ENCODE results near the gene GPBP1. TPM values are rescaled to one million over a fixed set of nuclear protein-coding genes. Genes with fewer than 3 reads are reported as not detected.

The GPBP1 gene
- total RNA-seq, 1 experiment from 2014 or later: 69.3 TPM

DNA sequence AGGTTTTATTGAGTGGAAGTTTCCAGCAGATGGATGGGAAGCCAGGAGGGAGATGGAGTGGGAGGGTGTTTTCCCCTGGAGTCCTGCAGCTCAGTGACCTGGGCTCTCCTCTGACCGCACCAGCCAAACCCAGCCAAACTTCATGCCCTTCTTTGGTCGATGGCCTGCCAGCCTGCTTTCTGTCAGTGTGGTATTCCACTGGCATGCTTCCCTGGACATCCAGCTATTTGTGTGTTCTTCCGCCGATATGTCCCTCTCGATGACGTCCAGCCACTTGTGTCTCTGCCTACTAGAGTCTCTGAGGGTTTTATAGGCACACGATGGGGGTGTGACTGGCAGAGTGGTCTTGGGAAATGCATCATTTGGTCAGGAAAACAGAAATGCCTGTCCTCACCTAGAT is 33.8 kb downstream of the GPBP1 start:
- no peak overlapping the region for H3K27ac ChIP-seq
- H3K36me3 ChIP-seq: peaks cover 8% of the 10 kb centered on the region
- no peak for DNase-seq (ENCODE audit: low read depth in 1 of 2, low spot score in 2 of 2)

DNA sequence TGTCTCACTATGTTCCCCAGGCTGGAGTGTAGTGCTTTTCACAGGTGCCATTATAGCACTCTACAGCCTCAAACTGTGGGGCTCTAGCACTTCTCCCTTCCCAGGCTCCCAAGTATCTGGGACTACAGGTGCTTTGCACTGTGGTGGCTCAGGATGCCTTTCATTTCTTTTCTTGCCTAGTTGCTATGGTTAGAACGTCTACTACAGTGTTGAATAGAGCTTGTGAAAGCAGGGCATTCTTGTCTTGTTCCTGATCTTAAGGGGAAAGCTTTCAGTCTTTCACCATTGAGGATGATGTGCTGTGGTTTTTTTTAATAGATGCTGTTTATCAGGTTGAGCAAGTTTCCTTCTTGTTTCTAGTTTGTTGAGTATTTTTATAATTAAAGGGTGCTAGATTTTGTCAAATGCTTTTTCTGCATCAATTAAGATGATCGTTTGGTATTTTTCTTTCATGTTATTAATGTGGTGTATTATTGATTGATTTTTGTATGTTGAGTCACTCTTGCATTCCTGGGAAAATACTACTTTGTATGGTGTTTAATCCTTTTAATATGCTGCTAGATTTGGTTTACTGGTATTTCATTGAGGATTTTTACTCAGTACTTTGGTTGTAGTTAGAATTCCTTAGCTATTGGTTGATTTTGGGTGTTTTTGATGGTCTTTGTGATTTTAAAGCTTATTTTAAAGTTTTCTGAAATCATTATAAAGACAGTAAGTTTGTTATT is 35.6 kb downstream of the GPBP1 start:
- H3K4me3 ChIP-seq: no peak overlapping the region
- H3K27ac ChIP-seq: no peak overlapping the region
- H3K9me3 ChIP-seq (replicated peaks): no peaks in the 10 kb centered on the region
- H3K36me3 ChIP-seq: peaks cover 19% of the 10 kb centered on the region
- DNase-seq (ENCODE audit: low read depth in 1 of 2, low spot score in 2 of 2): no peak
- H3K4me1 ChIP-seq (replicated peaks): no peaks in the 10 kb centered on the region
- no peaks in the 10 kb centered on the region for H3K27me3 ChIP-seq (replicated peaks)

More for the DNA sequence above, 33.8 kb downstream of the GPBP1 start:
- Histone ChIP-seq H3K9me3 (replicated peaks) (no peaks in the 10 kb centered on the region), H3K4me1 (replicated peaks) (peaks cover under 1% of the 10 kb centered on the region; the same call in 1 of the 2 replicates), H3K27me3 (replicated peaks) (no peaks in the 10 kb centered on the region), H3K4me3 (no peak overlapping the region)

DNA sequence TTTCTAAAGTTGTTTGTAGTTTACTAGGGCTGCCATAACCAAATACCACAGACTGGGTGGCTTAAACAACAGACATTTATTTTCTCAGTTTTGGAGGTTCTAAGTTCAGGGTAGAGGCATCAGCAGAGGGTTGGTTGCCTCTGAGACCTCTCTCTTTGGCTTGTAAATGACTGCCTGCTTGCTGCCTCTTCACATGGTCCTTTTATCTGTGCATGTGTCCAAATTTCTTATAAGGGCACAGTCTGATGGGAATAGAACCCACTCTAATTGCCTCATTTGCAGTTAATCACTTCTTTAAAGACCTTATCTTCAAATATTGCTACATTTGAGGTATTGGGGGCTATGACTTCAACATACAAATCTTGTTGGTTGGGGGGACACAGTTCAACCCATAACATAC is 36.8 kb downstream of the GPBP1 start:
- Histone ChIP-seq H3K4me1 (replicated peaks) (no peaks in the 10 kb centered on the region), H3K36me3 (peaks cover 25% of the 10 kb centered on the region), H3K27me3 (replicated peaks) (no peaks in the 10 kb centered on the region), H3K9me3 (replicated peaks) (no peaks in the 10 kb centered on the region), H3K4me3 (no peak overlapping the region), H3K27ac (no peak overlapping the region)
- no peak for DNase-seq (ENCODE audit: low read depth in 1 of 2, low spot score in 2 of 2)

DNA sequence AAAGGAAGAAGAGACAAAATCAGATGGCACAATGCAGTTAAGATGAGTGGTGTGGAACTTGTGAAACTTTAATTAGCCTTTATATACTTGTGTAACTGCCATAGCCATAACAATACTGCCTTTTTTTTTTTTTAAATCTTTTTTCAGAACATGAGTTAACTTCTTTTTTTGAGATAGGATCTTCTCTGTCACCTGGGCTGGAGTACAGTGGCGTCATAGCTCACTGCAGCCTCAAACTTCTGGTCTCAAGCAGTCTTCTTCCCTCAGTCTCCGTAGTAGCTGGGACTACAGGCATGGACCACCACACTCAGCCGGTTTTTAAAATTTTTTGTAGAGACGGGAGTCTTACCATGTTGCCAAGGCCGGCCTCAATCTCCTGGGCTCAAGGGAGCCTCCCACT is 37.2 kb downstream of the GPBP1 start:
- Histone ChIP-seq H3K36me3 (peaks cover 26% of the 10 kb centered on the region), H3K4me3 (no peak overlapping the region), H3K27ac (no peak overlapping the region), H3K4me1 (replicated peaks) (peaks cover 1% of the 10 kb centered on the region; the same call in 1 of the 2 replicates), H3K9me3 (replicated peaks) (no peaks in the 10 kb centered on the region), H3K27me3 (replicated peaks) (no peaks in the 10 kb centered on the region)
- DNase-seq (ENCODE audit: low read depth in 1 of 2, low spot score in 2 of 2): no peak

DNA sequence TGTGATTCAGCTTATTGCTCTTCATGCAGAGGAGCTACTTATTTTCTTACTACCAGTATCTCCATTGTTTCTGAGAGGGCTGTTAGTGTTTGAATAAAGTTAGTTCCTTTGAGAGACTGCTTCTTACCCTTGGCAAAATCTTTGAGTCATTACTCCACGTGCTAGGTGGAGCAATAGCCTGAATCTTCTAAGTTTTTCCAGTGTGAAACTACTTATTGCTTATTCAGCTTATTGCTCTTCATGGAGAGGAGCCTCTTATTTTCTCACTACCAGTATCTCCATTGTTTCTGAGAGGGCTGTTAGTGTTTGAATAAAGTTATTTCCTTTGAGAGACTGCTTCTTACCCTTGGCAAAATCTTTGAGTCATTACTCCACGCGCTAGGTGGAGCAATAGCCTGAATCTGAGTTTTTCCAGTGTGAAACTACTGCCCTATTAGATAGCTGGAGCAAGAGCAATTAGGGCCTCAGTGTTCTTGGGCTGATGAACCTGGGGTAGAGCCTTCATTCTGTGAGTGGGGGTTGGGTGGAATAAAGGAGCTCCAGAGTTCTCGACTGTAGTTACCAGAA is 41.9 kb downstream of the GPBP1 start:
- H3K4me1 ChIP-seq (replicated peaks): peaks cover 5% of the 10 kb centered on the region; the same call in 1 of the 2 replicates
- H3K4me3 ChIP-seq: no peak overlapping the region
- peaks cover 45% of the 10 kb centered on the region for H3K36me3 ChIP-seq
- no peak for DNase-seq (ENCODE audit: low read depth in 1 of 2, low spot score in 2 of 2)
- H3K9me3 ChIP-seq (replicated peaks): no peaks in the 10 kb centered on the region
- no peak overlapping the region for H3K27ac ChIP-seq
- no peaks in the 10 kb centered on the region for H3K27me3 ChIP-seq (replicated peaks)

DNA sequence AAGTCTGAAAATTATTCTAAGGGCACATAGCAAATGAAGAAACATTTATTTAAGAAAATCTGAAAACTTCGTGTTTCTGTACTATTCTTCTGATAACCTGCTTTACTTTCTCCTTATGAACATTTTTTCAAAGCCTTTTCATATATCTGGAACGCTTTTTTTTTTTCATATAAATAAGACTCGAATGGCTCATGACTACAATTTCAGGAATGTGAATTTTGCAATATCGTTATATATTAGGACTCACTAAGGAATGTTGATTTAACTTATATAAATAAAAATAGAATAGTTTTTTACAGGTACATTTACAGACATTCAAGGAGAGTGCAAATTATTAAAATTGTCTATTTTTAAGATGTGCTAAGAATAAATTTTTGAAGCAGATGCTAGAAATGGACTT is 42.9 kb downstream of the GPBP1 start:
- Histone ChIP-seq H3K4me3 (no peak overlapping the region), H3K36me3 (peaks cover 45% of the 10 kb centered on the region), H3K4me1 (replicated peaks) (peaks cover 5% of the 10 kb centered on the region; the same call in 1 of the 2 replicates), H3K27ac (no peak overlapping the region), H3K27me3 (replicated peaks) (no peaks in the 10 kb centered on the region), H3K9me3 (replicated peaks) (no peaks in the 10 kb centered on the region)
- no peak for DNase-seq (ENCODE audit: low read depth in 1 of 2, low spot score in 2 of 2)

DNA sequence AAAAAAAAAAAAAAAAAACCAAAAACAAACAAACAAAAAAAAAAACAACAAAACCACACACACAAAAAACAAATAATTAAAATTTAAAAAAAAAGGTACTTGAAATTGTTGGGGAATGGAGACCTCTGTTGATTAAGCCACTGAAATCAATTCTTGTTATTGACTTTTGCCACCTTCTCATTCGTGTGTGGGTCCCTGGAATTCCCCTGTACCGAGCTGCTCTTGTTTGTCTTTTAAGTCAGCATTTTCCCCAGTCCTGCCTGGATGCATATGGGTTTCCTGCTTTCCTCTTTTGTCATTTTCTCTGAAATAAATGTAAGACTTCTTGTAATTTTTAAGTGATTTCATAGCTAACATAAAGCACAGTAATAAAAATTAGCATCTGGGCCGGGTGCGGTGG is 45.5 kb downstream of the GPBP1 start:
- Histone ChIP-seq H3K36me3 (peaks cover 40% of the 10 kb centered on the region), H3K27ac (no peak overlapping the region), H3K9me3 (replicated peaks) (no peaks in the 10 kb centered on the region), H3K4me1 (replicated peaks) (peaks cover 5% of the 10 kb centered on the region; the same call in 1 of the 2 replicates), H3K4me3 (no peak overlapping the region), H3K27me3 (replicated peaks) (no peaks in the 10 kb centered on the region)
- no peak for DNase-seq (ENCODE audit: low read depth in 1 of 2, low spot score in 2 of 2)

DNA sequence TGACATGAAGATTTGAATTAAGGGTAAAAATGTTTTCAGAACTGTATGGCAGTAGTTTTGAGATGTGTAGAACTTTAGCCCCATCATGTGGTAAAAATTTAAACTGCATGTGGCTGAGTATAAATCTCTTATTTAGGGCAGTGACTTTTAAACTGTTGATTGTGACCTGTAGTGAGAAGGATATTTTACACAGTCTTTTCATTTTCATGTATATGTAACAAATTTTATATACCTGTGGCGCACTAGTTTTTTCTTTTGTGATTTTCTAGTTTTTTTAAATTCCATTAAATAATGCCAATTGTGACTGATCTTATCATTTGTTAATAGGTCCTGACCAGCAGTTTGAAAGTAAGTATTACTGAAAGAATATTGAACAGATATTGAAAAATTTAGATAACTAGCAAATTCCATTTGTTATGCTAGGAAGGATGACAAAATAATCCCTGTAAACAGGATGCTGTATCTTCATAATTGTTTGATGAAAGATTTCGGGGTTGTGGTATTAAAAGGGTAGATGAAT is 47.2 kb downstream of the GPBP1 start:
- Histone ChIP-seq H3K9me3 (replicated peaks) (no peaks in the 10 kb centered on the region), H3K36me3 (peaks cover 42% of the 10 kb centered on the region), H3K27ac (no peak overlapping the region), H3K4me3 (no peak overlapping the region), H3K4me1 (replicated peaks) (peaks cover 4% of the 10 kb centered on the region; the same call in 1 of the 2 replicates), H3K27me3 (replicated peaks) (no peaks in the 10 kb centered on the region)
- DNase-seq (ENCODE audit: low read depth in 1 of 2, low spot score in 2 of 2): peak in 1 of 2 experiments; percentile 55

DNA sequence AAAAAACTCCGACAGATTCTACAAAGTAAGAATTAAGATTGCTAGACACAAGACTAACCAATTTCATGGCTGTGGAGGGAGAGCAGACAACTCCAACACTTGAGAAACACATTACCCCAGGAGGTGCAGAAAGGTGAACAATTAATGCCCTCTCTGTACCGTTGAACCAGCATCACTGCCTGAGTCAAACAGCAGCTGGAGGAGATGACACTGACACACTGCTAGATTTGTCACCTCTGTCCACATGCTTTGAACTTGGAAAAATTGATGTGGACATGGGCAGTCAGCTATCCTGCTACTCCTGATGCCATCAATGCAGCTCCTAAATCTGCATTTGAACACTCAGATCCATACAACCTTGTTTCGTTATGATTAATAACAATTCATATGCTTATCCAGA is 51.7 kb downstream of the GPBP1 start:
- Histone ChIP-seq H3K4me1 (replicated peaks) (no peaks in the 10 kb centered on the region; the same call in 1 of the 2 replicates), H3K4me3 (no peak overlapping the region), H3K9me3 (replicated peaks) (no peaks in the 10 kb centered on the region), H3K27ac (no peak overlapping the region), H3K36me3 (peaks cover 38% of the 10 kb centered on the region), H3K27me3 (replicated peaks) (no peaks in the 10 kb centered on the region)
- DNase-seq (ENCODE audit: low read depth in 1 of 2, low spot score in 2 of 2): no peak

DNA sequence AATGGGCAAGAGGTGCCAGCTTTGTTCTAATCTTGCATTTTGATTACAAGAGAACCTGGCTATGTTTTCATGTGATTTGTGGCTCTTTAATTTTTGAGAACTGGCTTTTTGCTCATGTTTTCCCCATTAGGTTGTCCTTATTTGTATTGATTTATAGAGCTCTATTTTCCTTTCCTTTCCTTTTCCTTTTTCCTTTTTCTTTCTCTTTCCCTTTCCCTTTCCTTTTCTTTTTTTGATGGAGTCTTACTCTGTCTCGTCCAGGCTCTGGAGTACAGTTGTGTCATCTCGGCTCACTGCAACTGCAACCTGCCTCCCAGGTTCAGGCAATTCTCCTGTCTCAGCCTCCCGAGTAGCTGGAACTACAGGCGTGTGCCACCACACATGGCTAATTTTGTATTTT is 55.5 kb downstream of the GPBP1 start:
- Histone ChIP-seq H3K9me3 (replicated peaks) (no peaks in the 10 kb centered on the region; the same call in 1 of the 2 replicates), H3K27me3 (replicated peaks) (no peaks in the 10 kb centered on the region), H3K27ac (no peak overlapping the region), H3K4me1 (replicated peaks) (no peaks in the 10 kb centered on the region), H3K36me3 (peaks cover 63% of the 10 kb centered on the region), H3K4me3 (no peak overlapping the region)
- DNase-seq (ENCODE audit: low read depth in 1 of 2, low spot score in 2 of 2): no peak

DNA sequence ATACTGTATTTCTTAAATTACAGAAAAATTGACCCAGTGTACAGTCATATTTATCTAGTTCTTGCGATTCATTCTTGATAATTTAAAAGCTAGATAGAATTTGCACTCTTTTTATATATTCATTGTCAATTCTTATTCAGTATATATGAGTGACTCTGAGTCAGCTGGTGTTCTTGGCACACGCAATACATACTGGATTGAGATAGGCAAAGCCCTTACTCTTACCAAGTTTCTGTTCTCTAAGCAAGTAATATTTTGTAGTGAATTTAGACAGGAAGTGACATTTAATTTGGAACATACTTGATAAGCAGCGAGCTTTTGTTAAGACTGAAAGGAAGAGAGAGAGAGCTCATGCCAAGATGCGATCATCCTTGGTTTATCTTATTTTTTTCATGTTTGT is 57.7 kb downstream of the GPBP1 start:
- no peaks in the 10 kb centered on the region; the same call in 1 of the 2 replicates for H3K9me3 ChIP-seq (replicated peaks)
- H3K36me3 ChIP-seq: peaks cover 51% of the 10 kb centered on the region
- H3K4me3 ChIP-seq: no peak overlapping the region
- no peaks in the 10 kb centered on the region for H3K27me3 ChIP-seq (replicated peaks)
- DNase-seq (ENCODE audit: low read depth in 1 of 2, low spot score in 2 of 2): no peak
- no peaks in the 10 kb centered on the region for H3K4me1 ChIP-seq (replicated peaks)
- no peak overlapping the region for H3K27ac ChIP-seq

DNA sequence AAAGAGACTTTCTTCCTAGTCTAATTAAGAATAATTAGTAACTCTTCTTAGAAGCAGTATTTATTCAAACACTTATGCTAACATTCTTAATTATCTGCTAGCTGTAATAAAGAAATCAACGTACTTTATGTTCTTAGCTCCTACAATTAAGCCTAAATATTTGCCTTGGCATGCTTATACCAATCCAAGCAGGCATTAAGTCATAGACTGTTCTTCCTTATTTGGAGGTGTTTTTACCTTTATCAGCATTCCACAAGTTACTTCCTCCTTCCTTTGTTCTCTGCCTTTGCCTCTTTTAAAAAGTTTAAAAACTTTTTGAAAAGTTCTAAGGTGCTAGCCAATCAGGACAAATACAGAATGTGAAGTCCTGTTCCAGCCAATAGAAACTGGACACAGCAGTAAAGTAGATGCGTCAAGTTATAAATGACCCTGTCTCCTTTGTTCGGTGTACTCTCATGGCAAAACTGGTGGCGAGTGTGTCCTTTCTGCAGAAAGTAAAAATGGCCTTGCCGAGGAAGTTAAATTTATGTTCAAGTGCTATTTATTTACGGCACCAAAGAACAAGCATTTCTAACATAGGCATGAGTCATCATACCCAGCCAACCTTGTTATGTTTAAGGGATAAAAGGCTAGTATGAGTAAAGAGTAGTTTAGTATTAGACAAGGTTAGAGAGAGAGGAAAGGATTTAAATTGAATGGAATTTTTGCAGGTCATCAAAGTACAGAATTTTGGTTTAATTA is 58.6 kb downstream of the GPBP1 start:
- no peak overlapping the region for H3K4me3 ChIP-seq
- no peaks in the 10 kb centered on the region; the same call in 1 of the 2 replicates for H3K9me3 ChIP-seq (replicated peaks)
- DNase-seq (ENCODE audit: low read depth in 1 of 2, low spot score in 2 of 2): no peak
- H3K27me3 ChIP-seq (replicated peaks): no peaks in the 10 kb centered on the region
- no peaks in the 10 kb centered on the region for H3K4me1 ChIP-seq (replicated peaks)
- H3K36me3 ChIP-seq: peaks cover 47% of the 10 kb centered on the region
- H3K27ac ChIP-seq: no peak overlapping the region

DNA sequence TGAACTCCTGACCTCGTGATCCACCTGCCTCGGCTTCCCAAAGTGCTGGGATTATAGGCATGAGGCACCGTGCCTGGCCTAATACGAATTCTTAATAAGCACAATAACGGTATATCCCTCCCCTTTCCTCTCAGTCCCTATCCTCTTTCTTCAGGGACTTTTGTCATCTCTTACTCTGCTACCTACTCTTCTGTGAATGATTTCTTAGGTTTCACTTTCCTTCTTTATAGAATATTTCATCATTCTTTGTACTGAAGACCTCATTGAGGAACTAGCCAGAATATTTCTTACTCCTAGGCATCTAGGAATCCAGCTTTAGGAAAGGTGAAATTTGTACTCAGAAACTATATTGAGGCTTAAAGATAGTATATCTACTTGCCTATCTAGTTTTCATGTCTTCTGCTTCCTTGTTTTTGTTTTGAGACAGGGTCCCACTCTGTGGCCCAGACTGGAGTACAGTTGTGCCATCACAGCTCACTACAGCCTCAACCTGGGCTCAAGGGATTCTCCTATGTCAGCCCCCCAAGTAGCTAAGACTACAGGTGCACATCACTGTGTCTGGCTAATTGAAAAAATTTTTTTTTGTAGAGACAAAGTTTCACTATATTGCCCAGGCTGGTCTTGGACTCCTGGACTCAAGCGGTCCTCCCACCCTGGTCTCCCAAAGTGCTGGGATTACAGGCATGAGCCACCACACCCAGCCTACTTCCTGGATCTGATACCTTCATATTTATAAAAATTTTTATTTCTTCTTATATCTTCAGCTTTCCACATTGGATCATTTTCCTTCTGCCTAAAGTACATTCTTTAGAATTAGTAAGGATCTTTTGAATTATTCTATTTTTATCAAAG is 69.7 kb downstream of the GPBP1 start:
- peaks cover 25% of the 10 kb centered on the region for H3K36me3 ChIP-seq

More for the DNA sequence above, 69.7 kb downstream of the GPBP1 start:
- no peak for DNase-seq (ENCODE audit: low read depth in 1 of 2, low spot score in 2 of 2)
- H3K4me1 ChIP-seq (replicated peaks): no peaks in the 10 kb centered on the region
- H3K27ac ChIP-seq: no peak overlapping the region
- no peak overlapping the region for H3K4me3 ChIP-seq
- no peaks in the 10 kb centered on the region for H3K9me3 ChIP-seq (replicated peaks)
- H3K27me3 ChIP-seq (replicated peaks): no peaks in the 10 kb centered on the region

Data from SJSA1 (cell line).